NCI-H187 treated with DMSO at 0.1 percent for 48 hours (cell line): ENCODE data around the gene POC1A.

Experiments used
- DNase-seq: peaks from one replicate; lab custom pipeline; 2025; lab: John Stamatoyannopoulos, UW

The POC1A gene

DNA sequence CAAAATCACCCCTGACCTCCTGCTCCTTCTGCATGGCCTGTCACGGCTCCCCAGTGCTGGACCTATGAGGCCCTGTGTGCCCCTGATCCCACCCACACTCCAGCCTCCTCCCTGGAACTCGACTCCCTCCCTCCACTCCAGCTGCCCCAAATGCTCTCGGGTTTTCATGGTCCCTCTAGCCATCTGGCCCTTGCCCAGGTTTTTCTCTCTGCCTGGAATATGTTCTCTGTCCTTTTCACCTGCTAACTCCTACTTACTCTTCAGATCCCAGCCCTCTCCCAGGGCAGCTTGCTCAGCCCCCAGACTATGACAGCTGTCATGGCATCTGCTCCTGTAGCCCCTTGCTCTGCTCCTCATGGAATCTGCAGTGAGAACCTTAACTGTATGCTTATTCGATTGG lies 128.2 kb downstream of the POC1A start:
- no peak for DNase-seq

DNA sequence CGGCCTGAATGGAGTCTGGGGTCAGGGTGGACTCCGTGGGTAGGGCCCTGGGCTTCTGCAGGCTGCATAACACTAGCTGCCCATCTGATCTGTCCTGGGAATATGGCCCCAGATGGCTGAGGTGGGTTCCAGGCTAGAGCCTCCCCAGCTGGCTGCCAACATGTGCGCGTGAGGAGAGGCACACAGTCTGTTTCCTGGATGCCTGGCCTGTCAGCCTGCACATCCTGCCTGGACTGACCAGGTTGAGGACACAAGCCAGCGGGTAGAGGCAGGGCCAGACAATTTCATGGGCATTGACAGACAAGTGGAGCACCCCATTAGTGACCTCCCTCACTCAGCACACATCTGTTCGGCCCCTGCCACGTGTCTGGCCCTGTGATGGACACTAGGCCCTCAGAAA lies 128.8 kb downstream of the POC1A start:
- no peak for DNase-seq
